Psoas muscle (tissue), 8 donors: ENCODE results near the gene SLC26A5. TPM values are rescaled to one million over a fixed set of nuclear protein-coding genes. Genes with fewer than 3 reads are reported as not detected.

ENCODE experiments used
- ATAC-seq, 4 donors: fragments of 200-7000 bp; cut with Tn5 transposase; one replicate each; pipeline ENCODE4 v1.9.1; 2020; ENCODE audit warnings: moderate library complexity in 3 of 4, mild to moderate bottlenecking in 2 of 4
- DNase-seq, 2 donors: peaks; one replicate each; pipeline ENCODE4 v3.0.0-alpha.2; 2020
- H3K27ac ChIP-seq: fragments of 200-600 bp; one replicate; pipeline ENCODE4 v1.8.0; 2022
- H3K27me3 ChIP-seq, 3 donors: fragments of 200-600 bp in 1 of 3; one replicate each; pipeline versions ENCODE4 v1.6.1 to v1.8.0; 2013 to 2022; ENCODE audit warnings: low read length in 2 of 3, mild to moderate bottlenecking in 2 of 3, moderate library complexity in 1 of 3; ENCODE audit not compliant: insufficient read depth in 3 of 3
- H3K36me3 ChIP-seq, 2 donors: fragments of 200-600 bp in 1 of 2; one replicate each; pipeline versions ENCODE4 v1.6.1 to v1.8.0; 2013 to 2022; ENCODE audit warnings: low read depth in 1 of 2, mild to moderate bottlenecking in 1 of 2, moderate library complexity in 1 of 2; ENCODE audit not compliant: insufficient read depth in 1 of 2
- H3K4me1 ChIP-seq: fragments of 200-600 bp; one replicate; pipeline ENCODE4 v1.8.0; 2022
- H3K4me3 ChIP-seq: fragments of 200-600 bp; one replicate; pipeline ENCODE4 v1.8.0; 2022; ENCODE audit warnings: mild to moderate bottlenecking
- H3K9me3 ChIP-seq: fragments of 200-600 bp; one replicate; pipeline ENCODE4 v1.8.0; 2022
- CTCF ChIP-seq: fragments of 200-600 bp; IDR thresholded peaks from one replicate; pipeline ENCODE4 v1.8.0; 2022; ENCODE audit warnings: antibody characterized with exemption
- WGBS, 3 donors: extraction: QIAGEN DNeasy Blood & Tissue Kit; methylation state at CpG; one replicate each; pipeline versions ENCODE4 v1.1.6 to v1.1.7; 2013; 5-methylcytosine and 5-hydroxymethylcytosine counted together
- intact Hi-C, 2 donors: fragments of 100-400 bp; cut with DNase I; formaldehyde crosslinking; loops; one replicate each; pipeline versions ENCODE4 v1.11.0 to v1.14.2; 2022
- polyA plus RNA-seq, 3 donors: library from polyadenylated mRNA; stranded (reverse); fragments of 200-250 nt; gene quantifications; one replicate each; pipeline ENCODE4 v1.2.3, GENCODE V29; 2013
- total RNA-seq, 4 donors: library from RNA; stranded (reverse); fragmentation: NEBNext Ultra II Directional in 2 of 4; extraction: Animal tissue kit (Norgen Biotek cat#: 25700) in 2 of 4; gene quantifications; one replicate each; pipeline versions ENCODE4 v1.2.1 to v1.2.4, GENCODE V29; 2021 to 2023
- donor health status: healthy with polysubstance abuse.
- donor health status: DM: no; HTN: no; CAD: no; lungs with moderate emphysema.
- donor health status: Bipolar disorder and iron deficiency.
- donor health status: healthy.
- donor health status: DM: yes; HTN: yes; CAD: no.
- donor health status: DM: no; HTN: no; CAD: no.
- donor health status: DM: no; HTN: no; CAD: no.
- donor health status: DM: yes; HTN: yes; CAD: no.

SLC26A5 gene
- total and polyA plus RNA-seq, 7 donors: not detected

- no peaks in the 10 kb centered on the region for H3K27me3 ChIP-seq
- 39 to 53% (median 48%) methylated on average over 1 of the region's 1 CpG for WGBS, 3 donors
- TF ChIP-seq CTCF: no peak
- ATAC-seq: no peak
- DNase-seq: no peak
- intact Hi-C loops: no loop called here
- H3K9me3 ChIP-seq: no peaks in the 10 kb centered on the region
- H3K4me3 ChIP-seq: no peak overlapping the region
- no peak overlapping the region for H3K27ac ChIP-seq
- H3K4me1 ChIP-seq: no peaks in the 10 kb centered on the region
- H3K36me3 ChIP-seq: no peaks in the 10 kb centered on the region
These were observed 20.8 kb downstream of the SLC26A5 start for GRCh38 chr7:103425177-103425576.

- 46 to 62% (median 50%) methylated on average over 3 of the region's 3 CpGs for WGBS, 3 donors
- DNase-seq: no peak
These were observed 22.4 kb downstream of the SLC26A5 start for GRCh38 chr7:103423467-103424179.

GRCh38 chr7:103420857-103421384 is 25.1 kb downstream of the SLC26A5 start:
- no peak overlapping the region for H3K27ac ChIP-seq
- no peaks in the 10 kb centered on the region for H3K4me1 ChIP-seq
- WGBS, 3 donors: 73 to 83% (median 81%) methylated on average over 5 of the region's 5 CpGs
- DNase-seq (no peak), ATAC-seq (no peak)
- intact Hi-C loops: no loop called here
- no peaks in the 10 kb centered on the region for H3K9me3 ChIP-seq
- no peaks in the 10 kb centered on the region for H3K27me3 ChIP-seq
- H3K36me3 ChIP-seq: no peaks in the 10 kb centered on the region
- TF ChIP-seq CTCF: no peak
- H3K4me3 ChIP-seq: no peak overlapping the region

More at GRCh38 chr7:103423467-103424179, 22.4 kb downstream of the SLC26A5 start:
- Histone ChIP-seq H3K27me3 (no peaks in the 10 kb centered on the region), H3K4me3 (no peak overlapping the region), H3K27ac (no peak overlapping the region), H3K9me3 (no peaks in the 10 kb centered on the region), H3K4me1 (no peaks in the 10 kb centered on the region), H3K36me3 (no peaks in the 10 kb centered on the region)
- no peak for TF ChIP-seq CTCF
- intact Hi-C loops: no loop called here
- ATAC-seq: no peak

- H3K4me1 ChIP-seq: no peaks in the 10 kb centered on the region
- H3K36me3 ChIP-seq: no peaks in the 10 kb centered on the region
- no peak for TF ChIP-seq CTCF
- intact Hi-C loops: no loop called here
- WGBS, 3 donors: 77 to 82% (median 82%) methylated on average over 3 of the region's 3 CpGs
- H3K4me3 ChIP-seq: no peak overlapping the region
- no peaks in the 10 kb centered on the region for H3K9me3 ChIP-seq
- no peak for DNase-seq
- H3K27me3 ChIP-seq: no peaks in the 10 kb centered on the region
- H3K27ac ChIP-seq: no peak overlapping the region
- no peak for ATAC-seq
These were observed 27.8 kb downstream of the SLC26A5 start for GRCh38 chr7:103418241-103418640.

GRCh38 chr7:103413407-103413806 is 32.6 kb downstream of the SLC26A5 start:
- Histone ChIP-seq H3K4me1 (no peaks in the 10 kb centered on the region), H3K27me3 (no peaks in the 10 kb centered on the region), H3K4me3 (no peak overlapping the region), H3K27ac (no peak overlapping the region), H3K9me3 (no peaks in the 10 kb centered on the region), H3K36me3 (no peaks in the 10 kb centered on the region)
- 84 to 87% (median 86%) methylated on average over 5 of the region's 5 CpGs for WGBS, 3 donors
- intact Hi-C loops: no loop called here
- DNase-seq: no peak
- ATAC-seq: no peak
- TF ChIP-seq CTCF: no peak
